HG03103 (cell line): ENCODE measurements around the gene CELF4.

ENCODE experiments used
- ATAC-seq: cut with Tn5 transposase; IDR thresholded peaks from one replicate; pipeline ENCODE4 v1.9.1; 2021; ENCODE audit warnings: low read depth; ENCODE audit not compliant: unreplicated experiment

The CELF4 gene

GRCh38 chr18:37397814-37398213 is 167.8 kb downstream of the CELF4 start:
- ATAC-seq = no peak

DNA sequence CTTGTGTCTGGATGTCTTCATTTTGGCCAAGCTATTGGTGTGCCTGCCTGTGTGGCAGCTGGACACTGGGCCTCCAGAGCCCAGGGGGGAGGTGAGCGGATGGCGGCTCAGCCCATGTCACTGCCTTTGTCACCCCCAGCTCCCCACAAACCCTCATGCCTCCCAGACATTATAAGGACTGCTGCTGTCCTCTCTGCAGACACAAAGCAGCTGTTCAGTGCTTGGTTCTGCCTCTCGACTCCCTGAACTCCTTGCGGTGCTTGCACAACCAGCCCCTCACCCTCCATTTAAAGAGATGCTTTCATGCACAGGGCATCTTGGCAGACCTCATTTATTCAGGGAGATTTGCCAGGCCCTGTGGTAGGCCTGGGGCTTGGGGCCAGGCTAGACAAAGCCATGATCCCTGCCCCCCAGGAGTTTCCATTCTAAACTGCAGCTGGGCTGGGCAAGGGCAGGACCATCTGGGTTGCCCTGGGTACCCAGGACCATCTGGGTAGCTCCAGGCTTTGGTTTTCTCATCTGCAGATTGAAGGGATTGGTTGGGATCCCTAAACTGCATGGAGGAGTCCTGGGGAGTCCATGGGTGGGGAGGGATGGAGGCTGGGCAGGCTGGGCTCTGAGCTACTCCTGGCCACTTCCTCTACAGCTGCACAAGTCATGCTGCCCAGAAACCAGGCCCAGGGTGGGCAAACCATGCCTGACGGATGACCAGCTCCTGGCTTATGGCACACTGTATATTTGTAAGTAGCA is 168.5 kb downstream of the CELF4 start:
- ATAC-seq = no peak

- ATAC-seq = no peak
Measured at GRCh38 chr18:37395631-37396030, 170.0 kb downstream of the CELF4 start.

DNA sequence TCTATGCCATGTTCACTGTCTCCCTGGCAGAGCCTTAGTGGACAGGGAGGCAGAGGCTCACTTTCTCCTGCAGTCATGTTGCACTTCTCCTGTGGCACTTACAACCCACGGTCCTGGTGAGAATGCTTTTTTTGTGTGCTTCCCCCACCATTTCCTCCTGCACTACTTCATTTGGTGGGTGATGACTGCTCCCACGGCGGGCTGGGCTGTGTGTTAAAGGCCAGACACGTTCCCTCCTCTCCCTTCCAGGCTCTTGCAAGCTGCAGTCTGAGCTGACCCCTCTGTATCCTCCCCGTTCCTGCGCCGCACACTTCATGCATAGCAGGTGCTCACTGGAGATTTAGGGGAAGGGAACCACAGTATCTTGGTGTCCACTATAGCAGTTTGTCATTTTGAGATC is 170.5 kb downstream of the CELF4 start:
- ATAC-seq = no peak

- no peak for ATAC-seq
Measured at GRCh38 chr18:37394610-37394965, 171.0 kb downstream of the CELF4 start.

- no peak for ATAC-seq
Measured at GRCh38 chr18:37393945-37394609, 171.5 kb downstream of the CELF4 start.

GRCh38 chr18:37393221-37393827 is 172.3 kb downstream of the CELF4 start:
- no peak for ATAC-seq

DNA sequence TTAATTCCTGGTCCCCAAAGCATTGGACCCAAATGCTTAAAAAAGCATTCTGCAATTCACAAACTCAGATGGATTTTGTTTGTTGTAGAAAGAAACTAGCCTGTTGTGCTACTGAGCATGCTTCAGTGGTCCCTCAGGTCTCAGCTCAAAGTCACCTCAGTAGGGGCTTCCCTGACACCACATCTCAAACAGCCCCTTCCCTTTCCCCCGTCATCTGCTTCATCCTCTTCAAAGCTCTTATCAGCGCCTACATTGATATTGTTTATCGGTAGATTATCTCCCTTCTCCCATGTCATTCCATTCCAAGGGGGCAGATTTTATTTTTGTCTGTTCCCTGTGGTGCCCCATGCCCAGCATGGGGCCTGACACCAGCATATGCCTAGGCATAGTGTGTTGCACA is 172.9 kb downstream of the CELF4 start:
- peak; percentile 9 for ATAC-seq

DNA sequence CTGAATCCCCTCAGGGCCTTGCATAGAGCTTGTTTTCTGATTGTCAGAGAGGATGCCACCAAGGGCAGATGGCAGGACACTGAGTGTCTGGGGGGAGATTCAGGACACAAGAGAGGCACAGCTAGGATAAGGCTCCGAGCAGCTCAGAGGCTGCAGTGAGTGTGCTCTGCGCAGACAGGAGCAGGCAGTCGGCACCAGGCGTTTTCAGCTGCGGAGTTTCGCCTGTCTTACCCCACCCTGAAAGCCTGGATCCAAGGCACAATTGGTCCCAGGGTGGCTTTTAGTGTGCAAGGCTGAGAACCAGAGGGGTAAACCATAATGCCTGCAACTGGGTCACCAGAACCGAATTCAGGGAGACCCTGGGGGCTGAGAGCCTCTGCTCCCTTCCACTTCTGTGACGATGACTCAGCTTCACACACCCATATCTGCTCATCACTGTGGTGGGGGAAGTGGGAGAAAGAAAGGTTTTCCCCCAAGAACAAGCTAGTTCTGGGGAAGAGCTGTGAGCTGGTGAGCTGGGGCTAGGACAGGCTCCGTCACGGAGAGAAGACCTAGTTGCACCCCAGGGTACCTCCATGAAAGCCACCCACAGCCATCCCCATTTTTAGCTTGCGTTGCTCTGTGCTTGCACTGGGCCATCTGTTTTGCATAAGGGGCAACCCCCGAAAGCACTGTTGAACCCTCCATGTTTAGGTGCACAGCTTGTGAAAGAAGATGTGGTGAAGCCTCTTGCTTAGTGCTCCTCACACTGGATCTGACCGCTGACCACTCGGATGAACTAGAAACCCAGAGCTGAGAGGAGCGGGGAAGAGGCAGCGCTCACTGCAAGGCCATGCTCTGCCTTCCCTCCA is 173.7 kb downstream of the CELF4 start:
- peak; percentile 68 for ATAC-seq

- no peak for ATAC-seq
Measured at GRCh38 chr18:37391156-37391555, 174.4 kb downstream of the CELF4 start.

- no peak for ATAC-seq
Measured at GRCh38 chr18:37390687-37391086, 174.9 kb downstream of the CELF4 start.

DNA sequence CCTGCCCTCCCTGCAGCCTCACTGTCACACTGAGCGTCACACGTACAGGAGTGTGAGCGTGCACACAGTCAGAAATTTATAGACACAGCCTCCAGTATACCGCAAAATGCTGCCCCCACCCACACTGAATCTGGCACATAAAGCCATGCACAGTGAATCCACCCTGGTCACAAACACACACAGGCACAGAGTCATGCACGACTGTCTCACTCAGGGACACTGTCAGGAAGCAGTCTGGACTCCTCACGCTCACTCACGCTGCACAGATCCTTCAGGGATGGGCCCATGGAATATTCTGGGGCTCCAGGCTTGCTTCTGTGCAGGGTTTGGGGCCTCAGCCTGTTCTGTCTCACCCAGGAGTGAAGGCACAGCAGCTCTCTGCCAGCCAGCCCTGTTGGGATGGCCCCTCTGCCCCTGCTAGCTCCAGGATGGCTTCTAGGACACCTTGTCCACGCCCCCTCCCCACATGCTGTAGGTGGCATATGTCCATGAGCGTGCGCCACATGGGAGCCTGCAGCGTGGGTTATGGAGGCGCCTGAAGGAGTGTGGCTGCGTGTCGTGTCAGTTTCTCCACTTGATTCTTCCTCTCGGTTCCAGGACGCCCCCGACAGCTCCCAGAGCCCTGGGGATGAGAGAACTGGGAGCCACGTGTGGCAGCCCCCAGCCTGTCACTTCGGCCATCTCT is 175.8 kb downstream of the CELF4 start:
- no peak for ATAC-seq

GRCh38 chr18:37389041-37389440 is 176.6 kb downstream of the CELF4 start:
- ATAC-seq = no peak

- ATAC-seq = no peak
Measured at GRCh38 chr18:37388413-37388812, 177.2 kb downstream of the CELF4 start.

DNA sequence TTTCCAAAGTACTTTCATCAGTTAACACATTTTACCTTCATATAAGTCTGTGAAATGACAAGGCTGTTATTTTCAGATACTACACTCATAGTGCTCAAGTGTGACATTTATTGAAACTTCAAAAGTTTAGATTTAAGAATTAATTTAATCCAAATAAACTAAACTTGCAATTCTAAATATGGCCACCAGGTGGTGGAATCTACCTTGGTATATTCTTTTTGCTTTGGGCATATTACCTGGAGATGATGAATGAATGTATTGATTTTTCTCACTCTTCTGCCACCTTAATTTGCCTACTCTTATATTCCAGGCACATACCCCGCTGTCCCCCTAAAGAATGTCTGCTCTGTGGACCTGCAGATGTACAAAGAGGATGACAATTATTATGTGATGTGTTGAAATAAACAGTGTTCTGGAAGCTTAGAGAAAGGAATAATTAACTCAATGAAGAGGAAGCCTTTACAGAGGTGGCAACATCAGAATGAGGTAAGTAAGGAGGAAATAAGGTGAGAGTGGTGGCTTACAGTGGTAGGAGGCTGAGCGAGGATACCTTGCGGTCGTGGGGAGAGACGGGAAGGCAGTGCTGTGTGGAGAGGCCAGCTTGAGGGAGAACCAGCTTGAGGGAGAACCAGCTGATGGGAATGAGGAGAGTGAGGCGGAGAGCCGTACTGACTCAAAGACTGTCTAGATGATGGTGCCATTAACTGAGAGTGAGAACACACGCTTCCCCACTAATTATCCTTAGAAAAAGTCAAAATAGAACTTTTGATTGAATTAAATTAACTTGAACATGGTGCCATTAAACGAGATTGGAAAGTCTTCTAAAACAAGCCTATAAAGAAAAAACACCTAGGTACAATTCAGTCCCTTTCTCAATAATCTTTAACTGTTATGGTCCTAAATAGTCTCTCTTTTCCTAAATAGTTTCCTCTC is 179.5 kb downstream of the CELF4 start:
- no peak for ATAC-seq

DNA sequence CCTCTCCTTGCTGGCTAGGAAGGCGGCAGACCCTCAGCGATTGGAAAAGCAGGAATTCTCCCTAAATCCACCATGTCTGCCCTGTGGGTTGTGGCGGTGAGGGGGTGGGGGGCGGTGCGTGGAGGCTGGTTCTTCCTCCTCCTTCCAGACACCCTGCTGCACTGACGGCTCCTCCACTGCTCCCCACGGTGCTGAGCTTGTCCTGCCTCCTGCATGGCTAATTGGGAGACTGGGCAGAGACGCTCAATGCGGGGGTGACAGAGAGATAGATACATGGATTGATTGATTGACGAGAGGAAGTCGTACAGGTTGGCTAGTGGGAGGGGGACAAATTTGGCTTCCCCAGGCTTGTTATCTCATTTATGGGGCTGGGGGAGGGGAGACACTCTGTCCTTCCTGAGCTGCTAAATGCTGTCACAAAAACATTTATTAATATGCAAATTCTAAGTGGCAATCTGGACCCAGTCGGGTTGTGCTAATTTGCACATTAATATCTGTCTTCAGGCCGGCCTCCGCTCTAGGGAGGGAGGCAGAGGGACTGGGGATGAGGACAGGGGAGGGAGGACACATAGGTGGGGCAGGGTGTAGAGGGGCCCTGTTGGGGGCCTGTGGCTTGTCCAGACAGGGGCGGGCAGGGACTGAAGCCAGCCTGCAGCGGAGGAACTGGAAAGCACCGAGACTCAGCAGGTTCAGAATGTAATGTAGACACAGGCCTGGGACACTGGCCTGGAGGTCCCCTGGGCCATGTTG is 181.6 kb downstream of the CELF4 start:
- ATAC-seq = no peak

DNA sequence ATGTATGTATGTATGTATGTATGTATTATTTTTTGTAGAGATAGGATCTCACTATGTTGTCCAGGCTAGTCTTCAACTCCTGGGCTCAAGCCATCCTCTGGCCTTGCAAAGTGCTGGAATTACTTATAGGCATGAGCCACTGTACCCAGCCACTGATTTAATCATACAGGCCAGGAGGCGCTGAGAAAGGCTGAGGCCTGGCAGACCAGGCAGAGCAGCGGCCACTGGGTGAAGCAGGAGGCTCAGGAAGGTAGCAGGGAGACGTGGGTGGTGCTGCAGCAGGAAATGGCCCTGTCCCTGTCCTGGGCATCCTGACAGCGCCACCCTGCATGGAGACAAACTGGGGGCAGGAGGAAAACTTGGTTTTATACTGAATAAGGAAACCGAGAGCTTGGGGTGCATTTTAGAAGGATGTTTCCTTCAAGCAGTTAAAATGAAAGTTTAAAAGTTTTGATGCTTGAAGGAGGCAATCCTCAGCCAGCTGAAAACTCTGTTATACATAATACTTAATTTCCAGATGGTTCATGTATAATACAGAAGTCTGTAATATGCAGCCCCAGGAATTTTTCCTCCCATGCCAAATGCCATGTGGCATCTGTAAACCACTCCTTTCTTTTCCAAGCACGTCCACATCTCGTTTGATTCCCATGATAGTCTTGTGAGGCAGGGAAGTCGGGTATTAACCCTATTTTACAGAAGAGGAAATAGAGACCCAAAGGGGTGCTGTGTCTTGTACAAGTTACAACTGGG is 182.4 kb downstream of the CELF4 start:
- ATAC-seq = no peak

- no peak for ATAC-seq
Measured at GRCh38 chr18:37381554-37381953, 184.0 kb downstream of the CELF4 start.
